Kidney (tissue), 14 donors: ENCODE measurements around the gene SSX4B. TPM values are rescaled to one million over a fixed set of nuclear protein-coding genes. Genes with fewer than 3 reads are reported as not detected.
"Not testable (repeated sequence)": the region's sequence is repeated elsewhere in the genome, so short reads cannot be mapped to it uniquely, and the experiment has no call there.

ENCODE experiments used
- DNase-seq, 5 donors: peaks; one replicate each; pipeline ENCODE4 v3.0.0-alpha.2; 2013 to 2020
- FAIRE-seq: peaks from 2 replicates; lab custom pipeline; 2012; peaks lifted over from hg19 to GRCh38; lab: Jason Lieb, UNC
- H3K27ac ChIP-seq, 2 donors: one replicate each; pipeline ENCODE4 v1.7.0; 2013; ENCODE audit warnings: low read depth in 2 of 2, low read length in 2 of 2, inconsistent platforms in 1 of 2
- H3K27me3 ChIP-seq: one replicate; pipeline ENCODE4 v1.7.1; 2013; ENCODE audit warnings: low read length, inconsistent platforms; ENCODE audit not compliant: control insufficient read depth, insufficient read depth
- H3K36me3 ChIP-seq, 3 donors: one replicate each; pipeline versions ENCODE4 v1.7.0 to v1.7.1; 2013; ENCODE audit warnings: low read length in 3 of 3, control low read depth in 1 of 3, inconsistent platforms in 1 of 3; ENCODE audit not compliant: insufficient read depth in 3 of 3, control insufficient read depth in 2 of 3
- H3K4me1 ChIP-seq, 3 donors: one replicate each; pipeline versions ENCODE4 v1.7.0 to v1.7.1; 2013; ENCODE audit warnings: low read length in 3 of 3, inconsistent platforms in 1 of 3, low read depth in 1 of 3; ENCODE audit not compliant: control insufficient read depth in 2 of 3, insufficient read depth in 2 of 3
- H3K4me3 ChIP-seq, 3 donors: one replicate each; pipeline versions ENCODE4 v1.7.0 to v1.8.1; 2013; ENCODE audit warnings: low read length in 3 of 3, control low read depth in 1 of 3, inconsistent platforms in 1 of 3
- H3K9ac ChIP-seq, 3 donors: one replicate each; pipeline versions ENCODE4 v1.7.0 to v1.7.1; 2013; ENCODE audit warnings: low read length in 3 of 3, control low read depth in 1 of 3, inconsistent platforms in 1 of 3
- H3K9me3 ChIP-seq, 3 donors: one replicate each; pipeline versions ENCODE4 v1.7.0 to v1.7.1; 2013; ENCODE audit warnings: low read length in 3 of 3, control low read depth in 1 of 3, inconsistent platforms in 1 of 3; ENCODE audit not compliant: control insufficient read depth in 2 of 3, insufficient read depth in 1 of 3
- intact Hi-C: fragments of 100-400 bp; cut with DNase I; formaldehyde crosslinking; loops from one replicate; pipeline ENCODE4 v1.11.1; 2022
- polyA plus RNA-seq: library from polyadenylated mRNA; stranded (reverse); fragments of 350-450 nt; fragmentation: Illumina TruSeq; extraction: RNeasy Lipid Tissue Mini Kit (QIAGEN cat#74804); gene quantifications from one replicate; pipeline ENCODE4 v1.2.3, GENCODE V29; 2014; ENCODE audit warnings: low read depth, low replicate concordance; ENCODE audit not compliant: insufficient read depth
- total RNA-seq: library from RNA; stranded (reverse); fragmentation: NEBNext Ultra II Directional; extraction: Animal tissue kit (Norgen Biotek cat#: 25700); gene quantifications from one replicate; pipeline ENCODE4 v1.2.1, GENCODE V29; 2021
- TF ChIP-seq, protein P1 (sequence below): IDR thresholded peaks from 3 replicates; pipeline ENCODE4 v1.5.1; 2012; ENCODE audit warnings: mild to moderate bottlenecking, moderate library complexity, borderline replicate concordance; ENCODE audit not compliant: insufficient read depth; ENCODE audit errors: extremely low read depth
- donor health status: control.
- donor health status: control.
- donor health status: control.
- donor health status: control.
- donor health status: control.
- donor health status: DM: yes; HTN: yes; CAD: no.
- donor health status: Normal renal cell carcinoma (clear cell type).

The SSX4B gene
- total and polyA plus RNA-seq, 2 donors from 2014 or later = not detected

GRCh38 chrX:48359281-48359680 is 52.5 kb downstream of the SSX4B start:
- H3K9ac ChIP-seq, H3K4me3 ChIP-seq, H3K27me3 ChIP-seq, FAIRE-seq, H3K27ac ChIP-seq, H3K4me1 ChIP-seq, intact Hi-C loops, H3K9me3 ChIP-seq, H3K36me3 ChIP-seq, DNase-seq: not testable (repeated sequence)

DNA sequence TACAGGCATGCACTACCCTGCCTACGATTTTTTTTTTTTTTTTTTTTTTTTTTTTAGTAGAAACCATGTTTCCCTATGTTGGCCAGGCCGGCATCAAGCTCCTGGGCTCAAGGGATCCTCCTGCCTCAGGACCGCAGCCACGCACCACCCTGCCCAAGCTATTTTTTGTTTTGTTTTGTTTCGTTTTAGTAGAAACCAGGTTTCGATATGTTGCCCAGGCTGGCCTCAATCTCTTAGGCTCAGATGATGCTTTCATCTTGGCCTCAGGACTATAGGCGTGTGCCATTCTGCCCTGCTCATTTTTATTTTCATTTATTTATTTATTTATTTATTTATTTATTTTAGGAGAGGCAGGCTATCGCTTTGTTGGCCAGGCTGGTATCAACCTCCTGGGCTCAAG is 54.1 kb downstream of the SSX4B start:
- TF ChIP-seq, protein P1, sequence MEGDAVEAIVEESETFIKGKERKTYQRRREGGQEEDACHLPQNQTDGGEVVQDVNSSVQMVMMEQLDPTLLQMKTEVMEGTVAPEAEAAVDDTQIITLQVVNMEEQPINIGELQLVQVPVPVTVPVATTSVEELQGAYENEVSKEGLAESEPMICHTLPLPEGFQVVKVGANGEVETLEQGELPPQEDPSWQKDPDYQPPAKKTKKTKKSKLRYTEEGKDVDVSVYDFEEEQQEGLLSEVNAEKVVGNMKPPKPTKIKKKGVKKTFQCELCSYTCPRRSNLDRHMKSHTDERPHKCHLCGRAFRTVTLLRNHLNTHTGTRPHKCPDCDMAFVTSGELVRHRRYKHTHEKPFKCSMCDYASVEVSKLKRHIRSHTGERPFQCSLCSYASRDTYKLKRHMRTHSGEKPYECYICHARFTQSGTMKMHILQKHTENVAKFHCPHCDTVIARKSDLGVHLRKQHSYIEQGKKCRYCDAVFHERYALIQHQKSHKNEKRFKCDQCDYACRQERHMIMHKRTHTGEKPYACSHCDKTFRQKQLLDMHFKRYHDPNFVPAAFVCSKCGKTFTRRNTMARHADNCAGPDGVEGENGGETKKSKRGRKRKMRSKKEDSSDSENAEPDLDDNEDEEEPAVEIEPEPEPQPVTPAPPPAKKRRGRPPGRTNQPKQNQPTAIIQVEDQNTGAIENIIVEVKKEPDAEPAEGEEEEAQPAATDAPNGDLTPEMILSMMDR = no peak
- H3K27me3 ChIP-seq = no peaks in the 10 kb centered on the region
- no peaks in the 10 kb centered on the region for H3K9me3 ChIP-seq
- intact Hi-C loops = no loop called here
- no peak overlapping the region for H3K9ac ChIP-seq
- no peaks in the 10 kb centered on the region for H3K36me3 ChIP-seq
- H3K4me3 ChIP-seq = no peak overlapping the region
- no peak overlapping the region for H3K27ac ChIP-seq
- DNase-seq (no peak), FAIRE-seq (no peak)
- H3K4me1 ChIP-seq = no peaks in the 10 kb centered on the region

DNA sequence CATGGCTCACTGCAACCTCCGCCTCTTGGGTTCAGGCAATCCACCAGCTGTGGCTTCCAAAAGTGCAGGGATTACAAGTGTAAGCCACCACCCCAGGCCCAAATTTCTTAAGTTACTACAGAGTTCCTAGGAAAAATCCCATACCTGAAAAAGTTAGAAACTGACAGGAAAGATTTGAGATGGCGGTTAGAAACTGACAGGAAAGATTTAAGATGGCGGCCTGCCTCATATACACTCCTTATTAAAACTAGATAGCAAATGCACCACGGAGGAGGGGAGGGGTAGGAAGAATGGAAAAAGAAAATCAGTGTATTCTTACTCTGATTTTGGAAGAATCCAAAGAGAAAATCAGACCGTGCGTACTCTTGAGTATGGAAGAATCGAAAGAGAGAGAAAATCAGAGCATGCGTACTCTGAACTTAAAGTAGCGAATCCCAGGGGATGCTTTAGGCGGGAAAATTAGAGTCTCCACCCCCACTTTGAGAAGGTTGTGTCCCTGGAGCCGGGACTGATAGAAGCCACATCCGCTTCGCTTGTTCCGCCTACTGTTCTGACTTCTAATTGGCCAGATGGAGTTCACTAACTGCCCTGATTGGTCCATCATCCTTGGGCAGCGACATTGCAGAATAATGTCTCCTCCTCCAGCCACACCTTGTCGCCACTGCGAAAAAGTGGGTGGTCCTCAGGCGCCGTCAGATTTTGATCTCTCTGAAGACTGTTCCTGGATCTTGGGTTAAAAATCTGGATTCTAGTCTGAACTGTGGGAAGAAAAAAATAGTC is 55.3 kb downstream of the SSX4B start, which contains the start of gene SSX3:
Gene SSX3 (minus strand): TSS at position 389 of the 780 bp plus-strand sequence. CDS start 1,454 bp downstream, outside the sequence.
- intact Hi-C loops, H3K9me3 ChIP-seq, H3K36me3 ChIP-seq, H3K27me3 ChIP-seq, H3K27ac ChIP-seq, FAIRE-seq, DNase-seq, H3K9ac ChIP-seq, H3K4me1 ChIP-seq, H3K4me3 ChIP-seq: not testable (repeated sequence)

Other genes with a start within 250 kb of the SSX4B start
- not detected for gene SSX5, start 215.2 kb downstream of the SSX4B start, total RNA-seq
- not detected for gene SSX5, start 215.2 kb downstream of the SSX4B start, polyA plus RNA-seq
- gene SSX1, start 156.6 kb downstream of the SSX4B start, total RNA-seq = not detected
- gene SSX1, start 156.6 kb downstream of the SSX4B start, polyA plus RNA-seq = not detected
- gene SSX3, start 55.3 kb downstream of the SSX4B start, total RNA-seq = not detected
- not detected for gene SSX3, start 55.3 kb downstream of the SSX4B start, polyA plus RNA-seq
- not detected for gene SSX4, start 28.4 kb downstream of the SSX4B start, total RNA-seq
- gene SSX4, start 28.4 kb downstream of the SSX4B start, polyA plus RNA-seq = not detected
- gene SLC38A5, start 58.3 kb upstream of the SSX4B start, total RNA-seq = 8.3 TPM
- gene SLC38A5, start 58.3 kb upstream of the SSX4B start, polyA plus RNA-seq = 2.9 TPM
- 33.9 TPM for gene FTSJ1, start 64.2 kb upstream of the SSX4B start, total RNA-seq
- gene FTSJ1, start 64.2 kb upstream of the SSX4B start, polyA plus RNA-seq = 30.6 TPM
- 8.9 TPM for gene PORCN, start 97.0 kb upstream of the SSX4B start, total RNA-seq
- gene PORCN, start 97.0 kb upstream of the SSX4B start, polyA plus RNA-seq = 11.7 TPM
- 33.8 TPM for gene EBP, start 109.8 kb upstream of the SSX4B start, total RNA-seq
- gene EBP, start 109.8 kb upstream of the SSX4B start, polyA plus RNA-seq = 164 TPM
- 16.3 TPM for gene TBC1D25, start 127.8 kb upstream of the SSX4B start, total RNA-seq
- 6.0 TPM for gene TBC1D25, start 127.8 kb upstream of the SSX4B start, polyA plus RNA-seq
- gene RBM3, start 162.5 kb upstream of the SSX4B start, total RNA-seq = 265 TPM
- gene RBM3, start 162.5 kb upstream of the SSX4B start, polyA plus RNA-seq = 86.9 TPM
- gene WDR13, start 185.5 kb upstream of the SSX4B start, total RNA-seq = 177 TPM
- gene WDR13, start 185.5 kb upstream of the SSX4B start, polyA plus RNA-seq = 201 TPM